ENCODE measurements around the gene LDHA. TPM values are rescaled to one million over a fixed set of nuclear protein-coding genes. Genes with fewer than 3 reads are reported as not detected.

The LDHA gene
- total RNA-seq, 1 donor from 2014 or later: 112 TPM

- Mint-ChIP-seq H3K27me3 (ENCODE audit: unreplicated experiment) (no peaks in the 10 kb centered on the region), H3K9me3 (ENCODE audit: unreplicated experiment) (no peaks in the 10 kb centered on the region), H3K4me1 (ENCODE audit: low read depth, unreplicated experiment) (no peaks in the 10 kb centered on the region), H3K4me3 (ENCODE audit: unreplicated experiment) (no peak overlapping the region), H3K27ac (ENCODE audit: unreplicated experiment) (no peak overlapping the region), H3K36me3 (ENCODE audit: unreplicated experiment) (no peaks in the 10 kb centered on the region)
- TF ChIP-seq, protein P1, sequence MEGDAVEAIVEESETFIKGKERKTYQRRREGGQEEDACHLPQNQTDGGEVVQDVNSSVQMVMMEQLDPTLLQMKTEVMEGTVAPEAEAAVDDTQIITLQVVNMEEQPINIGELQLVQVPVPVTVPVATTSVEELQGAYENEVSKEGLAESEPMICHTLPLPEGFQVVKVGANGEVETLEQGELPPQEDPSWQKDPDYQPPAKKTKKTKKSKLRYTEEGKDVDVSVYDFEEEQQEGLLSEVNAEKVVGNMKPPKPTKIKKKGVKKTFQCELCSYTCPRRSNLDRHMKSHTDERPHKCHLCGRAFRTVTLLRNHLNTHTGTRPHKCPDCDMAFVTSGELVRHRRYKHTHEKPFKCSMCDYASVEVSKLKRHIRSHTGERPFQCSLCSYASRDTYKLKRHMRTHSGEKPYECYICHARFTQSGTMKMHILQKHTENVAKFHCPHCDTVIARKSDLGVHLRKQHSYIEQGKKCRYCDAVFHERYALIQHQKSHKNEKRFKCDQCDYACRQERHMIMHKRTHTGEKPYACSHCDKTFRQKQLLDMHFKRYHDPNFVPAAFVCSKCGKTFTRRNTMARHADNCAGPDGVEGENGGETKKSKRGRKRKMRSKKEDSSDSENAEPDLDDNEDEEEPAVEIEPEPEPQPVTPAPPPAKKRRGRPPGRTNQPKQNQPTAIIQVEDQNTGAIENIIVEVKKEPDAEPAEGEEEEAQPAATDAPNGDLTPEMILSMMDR (IDR thresholded peaks at IDR 0.05; ENCODE audit: partially characterized antibody, unreplicated experiment): no peak
- no peak for DNase-seq
These were observed 29.8 kb upstream of the LDHA start for GRCh38 chr11:18364495-18365073.

DNA sequence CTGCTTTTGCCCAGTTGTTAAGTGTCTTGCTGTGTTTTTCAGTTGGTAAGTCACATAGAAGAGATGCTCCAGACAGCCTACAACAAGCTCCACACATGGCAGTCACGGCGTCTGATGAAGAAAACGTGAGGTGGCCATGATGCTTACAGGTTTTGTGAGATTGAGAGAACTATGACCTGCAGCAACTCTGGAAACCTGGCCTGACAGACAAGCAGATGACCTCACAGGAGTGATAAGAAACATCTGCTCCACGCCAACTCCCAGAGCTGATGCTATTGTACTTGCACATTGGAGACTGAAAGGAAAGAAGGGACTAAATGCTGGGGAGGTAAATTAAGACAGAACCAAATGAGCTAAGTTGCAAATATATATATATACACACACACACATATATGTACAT lies 28.6 kb upstream of the LDHA start:
- H3K4me3 Mint-ChIP-seq (ENCODE audit: unreplicated experiment): no peak overlapping the region
- H3K27me3 Mint-ChIP-seq (ENCODE audit: unreplicated experiment): no peaks in the 10 kb centered on the region
- TF ChIP-seq, protein P1 (IDR thresholded peaks at IDR 0.05; ENCODE audit: partially characterized antibody, unreplicated experiment): no peak
- no peaks in the 10 kb centered on the region for H3K4me1 Mint-ChIP-seq (ENCODE audit: low read depth, unreplicated experiment)
- H3K36me3 Mint-ChIP-seq (ENCODE audit: unreplicated experiment): no peaks in the 10 kb centered on the region
- H3K27ac Mint-ChIP-seq (ENCODE audit: unreplicated experiment): peak overlapping the region; percentile 2
- no peak for DNase-seq
- no peaks in the 10 kb centered on the region for H3K9me3 Mint-ChIP-seq (ENCODE audit: unreplicated experiment)

DNA sequence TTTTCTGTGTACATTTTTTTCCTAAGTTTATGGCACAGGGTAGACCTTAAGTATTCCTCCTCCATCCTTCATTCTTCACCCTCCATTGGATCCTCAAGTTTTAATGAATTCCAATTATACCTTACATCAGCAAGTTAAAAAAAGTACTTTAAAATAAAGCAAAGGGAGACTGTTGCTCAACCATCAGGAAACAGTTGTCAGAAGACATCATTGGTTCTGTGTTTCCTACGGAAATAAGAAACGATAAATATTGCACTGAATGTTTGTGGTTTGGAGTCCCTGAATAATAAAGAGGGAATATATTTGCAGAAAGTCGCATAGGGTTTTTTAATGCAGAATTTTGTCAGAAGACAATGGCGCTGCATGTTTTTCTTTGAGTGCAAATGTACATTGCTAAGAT lies 28.1 kb upstream of the LDHA start:
- H3K4me3 Mint-ChIP-seq (ENCODE audit: unreplicated experiment): no peak overlapping the region
- H3K27ac Mint-ChIP-seq (ENCODE audit: unreplicated experiment): no peak overlapping the region
- H3K4me1 Mint-ChIP-seq (ENCODE audit: low read depth, unreplicated experiment): no peaks in the 10 kb centered on the region

GRCh38 chr11:18367431-18367830 lies 26.9 kb upstream of the LDHA start:
- TF ChIP-seq, protein P1 (IDR thresholded peaks at IDR 0.05; ENCODE audit: partially characterized antibody, unreplicated experiment): no peak
- Mint-ChIP-seq H3K4me3 (ENCODE audit: unreplicated experiment) (no peak overlapping the region), H3K9me3 (ENCODE audit: unreplicated experiment) (no peaks in the 10 kb centered on the region), H3K27me3 (ENCODE audit: unreplicated experiment) (no peaks in the 10 kb centered on the region), H3K27ac (ENCODE audit: unreplicated experiment) (no peak overlapping the region), H3K4me1 (ENCODE audit: low read depth, unreplicated experiment) (no peaks in the 10 kb centered on the region), H3K36me3 (ENCODE audit: unreplicated experiment) (no peaks in the 10 kb centered on the region)
- no peak for DNase-seq

More for the DNA sequence above, 28.1 kb upstream of the LDHA start:
- no peaks in the 10 kb centered on the region for H3K27me3 Mint-ChIP-seq (ENCODE audit: unreplicated experiment)
- no peaks in the 10 kb centered on the region for H3K36me3 Mint-ChIP-seq (ENCODE audit: unreplicated experiment)
- DNase-seq: no peak
- no peaks in the 10 kb centered on the region for H3K9me3 Mint-ChIP-seq (ENCODE audit: unreplicated experiment)
- TF ChIP-seq, protein P1 (IDR thresholded peaks at IDR 0.05; ENCODE audit: partially characterized antibody, unreplicated experiment): no peak

DNA sequence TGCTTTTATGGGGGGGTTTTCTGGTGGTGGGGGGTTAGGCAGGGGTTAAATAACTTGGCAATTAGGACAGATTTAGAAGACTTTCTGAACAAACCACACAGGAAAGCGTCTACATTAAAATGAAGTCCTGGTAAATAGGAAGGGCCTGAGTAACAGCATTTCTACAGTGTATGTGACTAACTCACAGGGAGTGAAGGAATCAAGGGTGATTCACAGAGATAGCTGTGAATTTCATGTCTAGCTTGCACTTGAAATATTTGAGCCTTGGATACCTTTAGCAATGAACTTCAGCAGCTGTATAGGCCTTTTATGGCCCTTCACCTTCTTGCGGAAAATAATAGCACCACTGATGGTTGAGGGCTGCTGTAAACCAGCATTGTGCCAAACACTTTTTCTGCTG lies 26.1 kb upstream of the LDHA start:
- peaks cover 2% of the 10 kb centered on the region for H3K27me3 Mint-ChIP-seq (ENCODE audit: unreplicated experiment)
- TF ChIP-seq, protein P1 (IDR thresholded peaks at IDR 0.05; ENCODE audit: partially characterized antibody, unreplicated experiment): no peak
- H3K9me3 Mint-ChIP-seq (ENCODE audit: unreplicated experiment): no peaks in the 10 kb centered on the region
- no peaks in the 10 kb centered on the region for H3K36me3 Mint-ChIP-seq (ENCODE audit: unreplicated experiment)
- H3K4me1 Mint-ChIP-seq (ENCODE audit: low read depth, unreplicated experiment): no peaks in the 10 kb centered on the region
- H3K4me3 Mint-ChIP-seq (ENCODE audit: unreplicated experiment): no peak overlapping the region
- no peak overlapping the region for H3K27ac Mint-ChIP-seq (ENCODE audit: unreplicated experiment)
- no peak for DNase-seq

Data from glutamatergic neuron (in vitro differentiated cells).